SU-DHL-6 (cell line): Measurements from ENCODE around the gene STAB1.
A peak's percentile ranks its signal among the peaks of the same experiment; 100 is the strongest.

Source experiments
- EZH2phosphoT487 ChIP-seq: fragments of 200-600 bp; sonication (generic), shearing (Covaris generic); conservative IDR thresholded peaks from 2 replicates; pipeline ENCODE4 v1.6.1; 2018; ENCODE audit warnings: mild to moderate bottlenecking, antibody characterized with exemption, low read length, moderate library complexity, mixed read lengths
- TF ChIP-seq, protein P1 (sequence below): fragments of 200-600 bp; sonication (generic); IDR thresholded peaks from one replicate; pipeline ENCODE4 v1.5.1; 2017; ENCODE audit warnings: antibody characterized with exemption, mild to moderate bottlenecking, low read length, moderate library complexity; ENCODE audit not compliant: insufficient read depth, poor library complexity, severe bottlenecking

DNA sequence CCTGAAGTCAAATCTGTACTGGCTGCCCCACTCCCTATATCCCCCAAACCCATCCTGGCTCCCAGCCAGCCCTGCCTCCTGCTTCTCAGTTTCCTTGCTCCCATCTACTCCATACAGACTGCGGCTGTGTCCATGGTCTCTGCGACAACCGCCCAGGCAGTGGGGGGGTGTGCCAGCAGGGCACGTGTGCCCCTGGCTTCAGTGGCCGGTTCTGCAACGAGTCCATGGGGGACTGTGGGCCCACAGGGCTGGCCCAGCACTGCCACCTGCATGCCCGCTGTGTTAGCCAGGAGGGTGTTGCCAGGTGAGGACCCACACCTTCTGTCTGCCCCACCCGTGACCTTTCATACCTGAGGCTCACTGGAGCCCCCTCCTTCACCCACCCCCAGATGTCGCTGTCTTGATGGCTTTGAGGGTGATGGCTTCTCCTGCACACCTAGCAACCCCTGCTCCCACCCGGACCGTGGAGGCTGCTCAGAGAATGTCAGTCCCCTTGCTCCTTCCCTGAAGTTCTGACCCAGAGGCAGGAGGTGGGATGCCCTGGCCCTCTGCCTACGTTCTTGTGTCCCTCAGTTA, 14.7 kb downstream of the STAB1 start:
- TF ChIP-seq, protein P1, sequence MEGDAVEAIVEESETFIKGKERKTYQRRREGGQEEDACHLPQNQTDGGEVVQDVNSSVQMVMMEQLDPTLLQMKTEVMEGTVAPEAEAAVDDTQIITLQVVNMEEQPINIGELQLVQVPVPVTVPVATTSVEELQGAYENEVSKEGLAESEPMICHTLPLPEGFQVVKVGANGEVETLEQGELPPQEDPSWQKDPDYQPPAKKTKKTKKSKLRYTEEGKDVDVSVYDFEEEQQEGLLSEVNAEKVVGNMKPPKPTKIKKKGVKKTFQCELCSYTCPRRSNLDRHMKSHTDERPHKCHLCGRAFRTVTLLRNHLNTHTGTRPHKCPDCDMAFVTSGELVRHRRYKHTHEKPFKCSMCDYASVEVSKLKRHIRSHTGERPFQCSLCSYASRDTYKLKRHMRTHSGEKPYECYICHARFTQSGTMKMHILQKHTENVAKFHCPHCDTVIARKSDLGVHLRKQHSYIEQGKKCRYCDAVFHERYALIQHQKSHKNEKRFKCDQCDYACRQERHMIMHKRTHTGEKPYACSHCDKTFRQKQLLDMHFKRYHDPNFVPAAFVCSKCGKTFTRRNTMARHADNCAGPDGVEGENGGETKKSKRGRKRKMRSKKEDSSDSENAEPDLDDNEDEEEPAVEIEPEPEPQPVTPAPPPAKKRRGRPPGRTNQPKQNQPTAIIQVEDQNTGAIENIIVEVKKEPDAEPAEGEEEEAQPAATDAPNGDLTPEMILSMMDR, result peak; percentile 22
- no peak for TF ChIP-seq EZH2phosphoT487
